ENCODE data around the gene LTC4S. TPM values are rescaled to one million over a fixed set of nuclear protein-coding genes. Genes with fewer than 3 reads are reported as not detected.

The LTC4S gene
- total and polyA plus RNA-seq, 9 of the 15 experiments (the other 6 are each of a cell fraction or from before 2014, with no cell fraction given) = 0.17 to 0.77 (median 0.75) TPM; not detected in 6

DNA sequence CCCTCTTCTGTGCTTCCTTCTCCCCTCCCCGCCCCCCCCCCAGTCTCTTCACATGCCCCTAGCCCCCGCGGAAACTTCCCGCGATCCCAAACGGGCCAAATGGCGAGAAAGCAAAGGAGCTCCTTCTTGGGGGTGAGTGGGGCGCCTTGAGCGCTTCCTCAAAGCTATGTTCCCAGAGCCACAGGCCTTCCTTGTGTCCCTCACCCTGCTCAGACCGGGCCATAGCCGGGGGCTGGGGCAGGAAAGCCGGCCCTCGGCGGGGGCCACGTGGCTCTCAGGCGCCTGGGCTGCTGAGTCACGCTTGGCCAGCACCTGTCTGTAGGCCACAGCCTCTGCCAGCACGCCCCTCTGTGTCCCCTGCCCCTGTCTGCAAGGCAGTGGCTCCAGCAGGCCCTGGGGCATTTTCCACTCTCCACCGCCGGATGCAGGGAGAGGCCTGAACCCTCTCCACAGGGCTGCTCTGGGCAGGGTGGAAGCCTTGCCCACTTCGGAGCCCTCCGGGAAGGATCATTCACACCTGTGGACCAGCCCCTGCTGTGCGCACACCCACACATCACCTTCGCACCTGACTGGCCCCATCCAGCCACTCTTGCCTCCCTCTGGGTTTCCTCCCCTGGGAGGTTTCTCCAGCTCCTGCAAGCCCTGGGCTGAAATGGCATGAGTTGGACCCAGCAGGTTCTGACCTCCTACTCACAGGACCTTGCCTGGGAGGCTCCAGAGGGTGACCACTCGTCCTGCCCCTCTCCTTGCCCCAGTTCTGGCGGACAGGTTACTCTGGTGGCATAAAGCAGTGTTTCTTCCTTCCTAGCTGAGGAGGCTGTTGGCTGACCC lies 25.7 kb downstream of the LTC4S start (continued):
- TF ChIP-seq DDX20 (tag; IDR thresholded peaks at IDR 0.05; ENCODE audit: low read depth) (no peak), BCL6 (CRISPR knock-in tag; IDR thresholded peaks at IDR 0.05) (peak; percentile 19; the same call in 1 of the 2 replicates), CBX1 (IDR thresholded peaks at IDR 0.05; ENCODE audit: low read depth) (no peak), ZNF175 (CRISPR knock-in tag; IDR thresholded peaks at IDR 0.05; ENCODE audit: low read depth) (peak; percentile 92; the same call in 1 of the 2 replicates), DPF2 (IDR thresholded peaks at IDR 0.05) (no peak), EZH2 (IDR thresholded peaks at IDR 0.05; ENCODE audit: borderline replicate concordance, low read depth, low read length) (no peak)
- TF ChIP-seq, protein P1, sequence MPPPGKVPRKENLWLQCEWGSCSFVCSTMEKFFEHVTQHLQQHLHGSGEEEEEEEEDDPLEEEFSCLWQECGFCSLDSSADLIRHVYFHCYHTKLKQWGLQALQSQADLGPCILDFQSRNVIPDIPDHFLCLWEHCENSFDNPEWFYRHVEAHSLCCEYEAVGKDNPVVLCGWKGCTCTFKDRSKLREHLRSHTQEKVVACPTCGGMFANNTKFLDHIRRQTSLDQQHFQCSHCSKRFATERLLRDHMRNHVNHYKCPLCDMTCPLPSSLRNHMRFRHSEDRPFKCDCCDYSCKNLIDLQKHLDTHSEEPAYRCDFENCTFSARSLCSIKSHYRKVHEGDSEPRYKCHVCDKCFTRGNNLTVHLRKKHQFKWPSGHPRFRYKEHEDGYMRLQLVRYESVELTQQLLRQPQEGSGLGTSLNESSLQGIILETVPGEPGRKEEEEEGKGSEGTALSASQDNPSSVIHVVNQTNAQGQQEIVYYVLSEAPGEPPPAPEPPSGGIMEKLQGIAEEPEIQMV (tag; conservative IDR thresholded peaks at IDR 0.05; ENCODE audit: low read depth) = peak; percentile 69; the same call in 1 of the 2 replicates
- TF ChIP-seq, protein P2, sequence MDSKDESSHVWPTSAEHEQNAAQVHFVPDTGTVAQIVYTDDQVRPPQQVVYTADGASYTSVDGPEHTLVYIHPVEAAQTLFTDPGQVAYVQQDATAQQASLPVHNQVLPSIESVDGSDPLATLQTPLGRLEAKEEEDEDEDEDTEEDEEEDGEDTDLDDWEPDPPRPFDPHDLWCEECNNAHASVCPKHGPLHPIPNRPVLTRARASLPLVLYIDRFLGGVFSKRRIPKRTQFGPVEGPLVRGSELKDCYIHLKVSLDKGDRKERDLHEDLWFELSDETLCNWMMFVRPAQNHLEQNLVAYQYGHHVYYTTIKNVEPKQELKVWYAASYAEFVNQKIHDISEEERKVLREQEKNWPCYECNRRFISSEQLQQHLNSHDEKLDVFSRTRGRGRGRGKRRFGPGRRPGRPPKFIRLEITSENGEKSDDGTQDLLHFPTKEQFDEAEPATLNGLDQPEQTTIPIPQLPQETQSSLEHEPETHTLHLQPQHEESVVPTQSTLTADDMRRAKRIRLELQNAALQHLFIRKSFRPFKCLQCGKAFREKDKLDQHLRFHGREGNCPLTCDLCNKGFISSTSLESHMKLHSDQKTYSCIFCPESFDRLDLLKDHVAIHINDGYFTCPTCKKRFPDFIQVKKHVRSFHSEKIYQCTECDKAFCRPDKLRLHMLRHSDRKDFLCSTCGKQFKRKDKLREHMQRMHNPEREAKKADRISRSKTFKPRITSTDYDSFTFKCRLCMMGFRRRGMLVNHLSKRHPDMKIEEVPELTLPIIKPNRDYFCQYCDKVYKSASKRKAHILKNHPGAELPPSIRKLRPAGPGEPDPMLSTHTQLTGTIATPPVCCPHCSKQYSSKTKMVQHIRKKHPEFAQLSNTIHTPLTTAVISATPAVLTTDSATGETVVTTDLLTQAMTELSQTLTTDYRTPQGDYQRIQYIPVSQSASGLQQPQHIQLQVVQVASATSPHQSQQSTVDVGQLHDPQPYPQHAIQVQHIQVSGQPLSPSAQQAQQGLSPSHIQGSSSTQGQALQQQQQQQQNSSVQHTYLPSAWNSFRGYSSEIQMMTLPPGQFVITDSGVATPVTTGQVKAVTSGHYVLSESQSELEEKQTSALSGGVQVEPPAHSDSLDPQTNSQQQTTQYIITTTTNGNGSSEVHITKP (IDR thresholded peaks at IDR 0.05; ENCODE audit: partially characterized antibody) = peak; percentile 3
- TF ChIP-seq, protein P3, sequence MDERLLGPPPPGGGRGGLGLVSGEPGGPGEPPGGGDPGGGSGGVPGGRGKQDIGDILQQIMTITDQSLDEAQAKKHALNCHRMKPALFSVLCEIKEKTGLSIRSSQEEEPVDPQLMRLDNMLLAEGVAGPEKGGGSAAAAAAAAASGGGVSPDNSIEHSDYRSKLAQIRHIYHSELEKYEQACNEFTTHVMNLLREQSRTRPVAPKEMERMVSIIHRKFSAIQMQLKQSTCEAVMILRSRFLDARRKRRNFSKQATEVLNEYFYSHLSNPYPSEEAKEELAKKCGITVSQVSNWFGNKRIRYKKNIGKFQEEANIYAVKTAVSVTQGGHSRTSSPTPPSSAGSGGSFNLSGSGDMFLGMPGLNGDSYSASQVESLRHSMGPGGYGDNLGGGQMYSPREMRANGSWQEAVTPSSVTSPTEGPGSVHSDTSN (CRISPR knock-in tag; IDR thresholded peaks at IDR 0.05; ENCODE audit: low read depth) = no peak
- TF ChIP-seq, protein P3 (tag; conservative IDR thresholded peaks at IDR 0.05; ENCODE audit: low read depth) = no peak
- TF ChIP-seq, protein P4, sequence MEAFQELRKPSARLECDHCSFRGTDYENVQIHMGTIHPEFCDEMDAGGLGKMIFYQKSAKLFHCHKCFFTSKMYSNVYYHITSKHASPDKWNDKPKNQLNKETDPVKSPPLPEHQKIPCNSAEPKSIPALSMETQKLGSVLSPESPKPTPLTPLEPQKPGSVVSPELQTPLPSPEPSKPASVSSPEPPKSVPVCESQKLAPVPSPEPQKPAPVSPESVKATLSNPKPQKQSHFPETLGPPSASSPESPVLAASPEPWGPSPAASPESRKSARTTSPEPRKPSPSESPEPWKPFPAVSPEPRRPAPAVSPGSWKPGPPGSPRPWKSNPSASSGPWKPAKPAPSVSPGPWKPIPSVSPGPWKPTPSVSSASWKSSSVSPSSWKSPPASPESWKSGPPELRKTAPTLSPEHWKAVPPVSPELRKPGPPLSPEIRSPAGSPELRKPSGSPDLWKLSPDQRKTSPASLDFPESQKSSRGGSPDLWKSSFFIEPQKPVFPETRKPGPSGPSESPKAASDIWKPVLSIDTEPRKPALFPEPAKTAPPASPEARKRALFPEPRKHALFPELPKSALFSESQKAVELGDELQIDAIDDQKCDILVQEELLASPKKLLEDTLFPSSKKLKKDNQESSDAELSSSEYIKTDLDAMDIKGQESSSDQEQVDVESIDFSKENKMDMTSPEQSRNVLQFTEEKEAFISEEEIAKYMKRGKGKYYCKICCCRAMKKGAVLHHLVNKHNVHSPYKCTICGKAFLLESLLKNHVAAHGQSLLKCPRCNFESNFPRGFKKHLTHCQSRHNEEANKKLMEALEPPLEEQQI (IDR thresholded peaks at IDR 0.05) = no peak
- TF ChIP-seq, protein P5, sequence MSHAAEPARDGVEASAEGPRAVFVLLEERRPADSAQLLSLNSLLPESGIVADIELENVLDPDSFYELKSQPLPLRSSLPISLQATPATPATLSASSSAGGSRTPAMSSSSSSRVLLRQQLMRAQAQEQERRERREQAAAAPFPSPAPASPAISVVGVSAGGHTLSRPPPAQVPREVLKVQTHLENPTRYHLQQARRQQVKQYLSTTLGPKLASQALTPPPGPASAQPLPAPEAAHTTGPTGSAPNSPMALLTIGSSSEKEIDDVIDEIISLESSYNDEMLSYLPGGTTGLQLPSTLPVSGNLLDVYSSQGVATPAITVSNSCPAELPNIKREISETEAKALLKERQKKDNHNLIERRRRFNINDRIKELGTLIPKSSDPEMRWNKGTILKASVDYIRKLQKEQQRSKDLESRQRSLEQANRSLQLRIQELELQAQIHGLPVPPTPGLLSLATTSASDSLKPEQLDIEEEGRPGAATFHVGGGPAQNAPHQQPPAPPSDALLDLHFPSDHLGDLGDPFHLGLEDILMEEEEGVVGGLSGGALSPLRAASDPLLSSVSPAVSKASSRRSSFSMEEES (CRISPR knock-in tag; IDR thresholded peaks at IDR 0.05) = peak; percentile 40
- TF ChIP-seq, protein P6, sequence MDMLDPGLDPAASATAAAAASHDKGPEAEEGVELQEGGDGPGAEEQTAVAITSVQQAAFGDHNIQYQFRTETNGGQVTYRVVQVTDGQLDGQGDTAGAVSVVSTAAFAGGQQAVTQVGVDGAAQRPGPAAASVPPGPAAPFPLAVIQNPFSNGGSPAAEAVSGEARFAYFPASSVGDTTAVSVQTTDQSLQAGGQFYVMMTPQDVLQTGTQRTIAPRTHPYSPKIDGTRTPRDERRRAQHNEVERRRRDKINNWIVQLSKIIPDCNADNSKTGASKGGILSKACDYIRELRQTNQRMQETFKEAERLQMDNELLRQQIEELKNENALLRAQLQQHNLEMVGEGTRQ (CRISPR knock-in tag; IDR thresholded peaks at IDR 0.05) = peak; percentile 80

Measured in K562 (cell line).